HepG2 (cell line): ENCODE results near the gene CA9. TPM values are rescaled to one million over a fixed set of nuclear protein-coding genes. Genes with fewer than 3 reads are reported as not detected.

Experiments
- AKAP8 ChIP-seq: sonication (generic); formaldehyde crosslinking; IDR thresholded peaks from 2 replicates; pipeline ENCODE4 v1.5.1; 2020; ENCODE audit warnings: mild to moderate bottlenecking, missing genetic modification reagents
- CEBPB ChIP-seq: IDR thresholded peaks from 2 replicates; pipeline ENCODE4 v1.6.1; 2011; ENCODE audit warnings: low read depth, low read length, improper control_type of control experiment, borderline replicate concordance
- MAF1 ChIP-seq: sonication (generic); formaldehyde crosslinking; IDR thresholded peaks from 2 replicates; pipeline ENCODE4 v1.5.0; 2020; ENCODE audit warnings: missing genetic modification reagents, borderline replicate concordance
- NKX3-1 ChIP-seq: sonication (generic); formaldehyde crosslinking; IDR thresholded peaks from 2 replicates; pipeline ENCODE4 v1.5.0; 2020; ENCODE audit warnings: missing genetic modification reagents
- SMAD3 ChIP-seq: sonication (generic); formaldehyde crosslinking; IDR thresholded peaks from 2 replicates; pipeline ENCODE4 v1.4.0; 2020; ENCODE audit warnings: missing genetic modification reagents
- TCF12 ChIP-seq, 2 experiments: fragments of 450-650 bp in 1 of 2; sonication (generic) in 1 of 2; formaldehyde crosslinking in 1 of 2; IDR thresholded peaks; 2 replicates each; pipeline versions ENCODE4 v1.6.1 to v1.8.0; 2017 to 2022; ENCODE audit warnings: antibody characterized with exemption in 1 of 2, mild to moderate bottlenecking in 1 of 2, missing genetic modification reagents in 1 of 2, moderate library complexity in 1 of 2
- TSC22D2 ChIP-seq: sonication (generic); formaldehyde crosslinking; IDR thresholded peaks from 2 replicates; pipeline ENCODE4 v1.5.1; 2020; ENCODE audit warnings: missing genetic modification reagents, mild to moderate bottlenecking, borderline replicate concordance
- ZFP36L2 ChIP-seq: sonication (generic); formaldehyde crosslinking; IDR thresholded peaks from 2 replicates; pipeline ENCODE4 v1.4.0; 2020; ENCODE audit warnings: missing genetic modification reagents
- ZNF224 ChIP-seq: sonication (generic); formaldehyde crosslinking; IDR thresholded peaks from 2 replicates; pipeline ENCODE4 v1.5.0; 2020; ENCODE audit warnings: mild to moderate bottlenecking, missing genetic modification reagents
- polyA plus RNA-seq, 8 experiments: library from polyadenylated mRNA; depleted of rRNA in 3 of 8; stranded (reverse) in 7 of 8; unstranded in 1 of 8; fragments of >200 nt; fragmentation: Illumina TruSeq in 4 of 8; extraction: Trizol in 4 of 8; gene quantifications; 2 replicates each; pipeline versions ENCODE4 v1.2.1 to v1.2.3, GENCODE V29; 2011 to 2016; ENCODE audit warnings: low read depth in 4 of 8, missing spikeins in 1 of 8, mixed read lengths in 1 of 8; ENCODE audit not compliant: insufficient read depth in 1 of 8
- total RNA-seq, 5 experiments: library from RNA; depleted of rRNA; stranded (reverse); fragments of >200 nt; fragmentation: Illumina TruSeq; extraction: Trizol; gene quantifications; 2 replicates each; pipeline ENCODE4 v1.2.3, GENCODE V29; 2016; ENCODE audit warnings: low read depth in 1 of 5
- TF ChIP-seq, protein P1 (sequence below), 2 experiments: fragments of 450-650 bp in 1 of 2; sonication (generic) in 1 of 2; formaldehyde crosslinking in 1 of 2; IDR thresholded peaks; 2 replicates each; pipeline versions ENCODE4 v1.6.1 to v1.8.0; 2016 to 2022; ENCODE audit warnings: antibody characterized with exemption in 1 of 2, mild to moderate bottlenecking in 1 of 2, missing genetic modification reagents in 1 of 2
- TF ChIP-seq, protein P2 (sequence below): sonication (generic); formaldehyde crosslinking; IDR thresholded peaks from 2 replicates; pipeline ENCODE4 v1.4.0; 2020; ENCODE audit warnings: low read depth, missing genetic modification reagents
- TF ChIP-seq, protein P3 (sequence below): sonication (generic); formaldehyde crosslinking; IDR thresholded peaks from 2 replicates; pipeline ENCODE4 v1.5.0; 2020; ENCODE audit warnings: mild to moderate bottlenecking, missing genetic modification reagents, moderate library complexity

The CA9 gene
- total and polyA plus RNA-seq, 2 of the 13 experiments (the other 11 are each of a cell fraction or from before 2014, with no cell fraction given): 0.13 to 152 TPM

DNA sequence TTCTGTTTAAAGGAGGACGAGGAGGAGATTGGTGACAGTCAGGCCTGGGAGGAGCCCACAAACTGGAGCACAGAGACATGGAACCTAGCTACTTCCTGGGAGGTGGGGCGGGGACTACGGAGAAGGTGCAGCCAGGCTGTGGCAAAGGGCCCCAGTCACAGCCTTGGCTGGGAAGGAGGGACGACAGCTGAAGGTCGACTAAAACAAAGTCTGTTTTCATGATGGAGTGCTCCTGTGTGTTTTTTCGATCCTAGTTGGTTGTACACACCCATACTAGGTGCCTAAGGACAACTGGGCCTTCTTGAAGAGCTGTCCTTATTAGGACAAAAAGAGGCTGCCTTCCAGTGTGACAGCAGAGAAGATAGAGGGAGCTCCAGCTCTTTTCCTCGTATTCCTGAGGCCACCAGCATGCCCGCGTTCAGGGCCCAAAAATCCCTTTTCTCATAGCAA is 12.7 kb upstream of the CA9 start (continued):
- TF ChIP-seq, protein P1, sequence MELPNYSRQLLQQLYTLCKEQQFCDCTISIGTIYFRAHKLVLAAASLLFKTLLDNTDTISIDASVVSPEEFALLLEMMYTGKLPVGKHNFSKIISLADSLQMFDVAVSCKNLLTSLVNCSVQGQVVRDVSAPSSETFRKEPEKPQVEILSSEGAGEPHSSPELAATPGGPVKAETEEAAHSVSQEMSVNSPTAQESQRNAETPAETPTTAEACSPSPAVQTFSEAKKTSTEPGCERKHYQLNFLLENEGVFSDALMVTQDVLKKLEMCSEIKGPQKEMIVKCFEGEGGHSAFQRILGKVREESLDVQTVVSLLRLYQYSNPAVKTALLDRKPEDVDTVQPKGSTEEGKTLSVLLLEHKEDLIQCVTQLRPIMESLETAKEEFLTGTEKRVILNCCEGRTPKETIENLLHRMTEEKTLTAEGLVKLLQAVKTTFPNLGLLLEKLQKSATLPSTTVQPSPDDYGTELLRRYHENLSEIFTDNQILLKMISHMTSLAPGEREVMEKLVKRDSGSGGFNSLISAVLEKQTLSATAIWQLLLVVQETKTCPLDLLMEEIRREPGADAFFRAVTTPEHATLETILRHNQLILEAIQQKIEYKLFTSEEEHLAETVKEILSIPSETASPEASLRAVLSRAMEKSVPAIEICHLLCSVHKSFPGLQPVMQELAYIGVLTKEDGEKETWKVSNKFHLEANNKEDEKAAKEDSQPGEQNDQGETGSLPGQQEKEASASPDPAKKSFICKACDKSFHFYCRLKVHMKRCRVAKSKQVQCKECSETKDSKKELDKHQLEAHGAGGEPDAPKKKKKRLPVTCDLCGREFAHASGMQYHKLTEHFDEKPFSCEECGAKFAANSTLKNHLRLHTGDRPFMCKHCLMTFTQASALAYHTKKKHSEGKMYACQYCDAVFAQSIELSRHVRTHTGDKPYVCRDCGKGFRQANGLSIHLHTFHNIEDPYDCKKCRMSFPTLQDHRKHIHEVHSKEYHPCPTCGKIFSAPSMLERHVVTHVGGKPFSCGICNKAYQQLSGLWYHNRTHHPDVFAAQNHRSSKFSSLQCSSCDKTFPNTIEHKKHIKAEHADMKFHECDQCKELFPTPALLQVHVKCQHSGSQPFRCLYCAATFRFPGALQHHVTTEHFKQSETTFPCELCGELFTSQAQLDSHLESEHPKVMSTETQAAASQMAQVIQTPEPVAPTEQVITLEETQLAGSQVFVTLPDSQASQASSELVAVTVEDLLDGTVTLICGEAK (IDR thresholded peaks at IDR 0.05): no peak
- TF ChIP-seq, protein P1 (CRISPR knock-in tag; IDR thresholded peaks at IDR 0.05): no peak
- TF ChIP-seq TCF12 (IDR thresholded peaks at IDR 0.05) (no peak), TCF12 (CRISPR knock-in tag; IDR thresholded peaks at IDR 0.05) (no peak), CEBPB (no peak), TSC22D2 (CRISPR knock-in tag) (no peak), AKAP8 (CRISPR knock-in tag) (no peak), MAF1 (no peak), NKX3-1 (no peak), ZFP36L2 (CRISPR knock-in tag) (no peak), SMAD3 (no peak), ZNF224 (CRISPR knock-in tag) (no peak)
- TF ChIP-seq, protein P2, sequence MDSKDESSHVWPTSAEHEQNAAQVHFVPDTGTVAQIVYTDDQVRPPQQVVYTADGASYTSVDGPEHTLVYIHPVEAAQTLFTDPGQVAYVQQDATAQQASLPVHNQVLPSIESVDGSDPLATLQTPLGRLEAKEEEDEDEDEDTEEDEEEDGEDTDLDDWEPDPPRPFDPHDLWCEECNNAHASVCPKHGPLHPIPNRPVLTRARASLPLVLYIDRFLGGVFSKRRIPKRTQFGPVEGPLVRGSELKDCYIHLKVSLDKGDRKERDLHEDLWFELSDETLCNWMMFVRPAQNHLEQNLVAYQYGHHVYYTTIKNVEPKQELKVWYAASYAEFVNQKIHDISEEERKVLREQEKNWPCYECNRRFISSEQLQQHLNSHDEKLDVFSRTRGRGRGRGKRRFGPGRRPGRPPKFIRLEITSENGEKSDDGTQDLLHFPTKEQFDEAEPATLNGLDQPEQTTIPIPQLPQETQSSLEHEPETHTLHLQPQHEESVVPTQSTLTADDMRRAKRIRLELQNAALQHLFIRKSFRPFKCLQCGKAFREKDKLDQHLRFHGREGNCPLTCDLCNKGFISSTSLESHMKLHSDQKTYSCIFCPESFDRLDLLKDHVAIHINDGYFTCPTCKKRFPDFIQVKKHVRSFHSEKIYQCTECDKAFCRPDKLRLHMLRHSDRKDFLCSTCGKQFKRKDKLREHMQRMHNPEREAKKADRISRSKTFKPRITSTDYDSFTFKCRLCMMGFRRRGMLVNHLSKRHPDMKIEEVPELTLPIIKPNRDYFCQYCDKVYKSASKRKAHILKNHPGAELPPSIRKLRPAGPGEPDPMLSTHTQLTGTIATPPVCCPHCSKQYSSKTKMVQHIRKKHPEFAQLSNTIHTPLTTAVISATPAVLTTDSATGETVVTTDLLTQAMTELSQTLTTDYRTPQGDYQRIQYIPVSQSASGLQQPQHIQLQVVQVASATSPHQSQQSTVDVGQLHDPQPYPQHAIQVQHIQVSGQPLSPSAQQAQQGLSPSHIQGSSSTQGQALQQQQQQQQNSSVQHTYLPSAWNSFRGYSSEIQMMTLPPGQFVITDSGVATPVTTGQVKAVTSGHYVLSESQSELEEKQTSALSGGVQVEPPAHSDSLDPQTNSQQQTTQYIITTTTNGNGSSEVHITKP: no peak
- TF ChIP-seq, protein P3, sequence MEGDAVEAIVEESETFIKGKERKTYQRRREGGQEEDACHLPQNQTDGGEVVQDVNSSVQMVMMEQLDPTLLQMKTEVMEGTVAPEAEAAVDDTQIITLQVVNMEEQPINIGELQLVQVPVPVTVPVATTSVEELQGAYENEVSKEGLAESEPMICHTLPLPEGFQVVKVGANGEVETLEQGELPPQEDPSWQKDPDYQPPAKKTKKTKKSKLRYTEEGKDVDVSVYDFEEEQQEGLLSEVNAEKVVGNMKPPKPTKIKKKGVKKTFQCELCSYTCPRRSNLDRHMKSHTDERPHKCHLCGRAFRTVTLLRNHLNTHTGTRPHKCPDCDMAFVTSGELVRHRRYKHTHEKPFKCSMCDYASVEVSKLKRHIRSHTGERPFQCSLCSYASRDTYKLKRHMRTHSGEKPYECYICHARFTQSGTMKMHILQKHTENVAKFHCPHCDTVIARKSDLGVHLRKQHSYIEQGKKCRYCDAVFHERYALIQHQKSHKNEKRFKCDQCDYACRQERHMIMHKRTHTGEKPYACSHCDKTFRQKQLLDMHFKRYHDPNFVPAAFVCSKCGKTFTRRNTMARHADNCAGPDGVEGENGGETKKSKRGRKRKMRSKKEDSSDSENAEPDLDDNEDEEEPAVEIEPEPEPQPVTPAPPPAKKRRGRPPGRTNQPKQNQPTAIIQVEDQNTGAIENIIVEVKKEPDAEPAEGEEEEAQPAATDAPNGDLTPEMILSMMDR (CRISPR knock-in tag): peak; percentile 61
